Dermis blood vessel endothelial cell (primary cell): ENCODE data around the gene COX20. TPM values are rescaled to one million over a fixed set of nuclear protein-coding genes. Genes with fewer than 3 reads are reported as not detected.
"Not testable (repeated sequence)": the region's sequence is repeated elsewhere in the genome, so short reads cannot be mapped to it uniquely, and the experiment has no call there.

Source experiments
- DNase-seq: peaks from one replicate; pipeline ENCODE4 v3.0.0; 2010
- total RNA-seq: library from RNA; depleted of rRNA; stranded (reverse); fragments of >200 nt; gene quantifications from 2 replicates; pipeline ENCODE4 v1.2.3, GENCODE V29; 2014

COX20 gene, protein sequence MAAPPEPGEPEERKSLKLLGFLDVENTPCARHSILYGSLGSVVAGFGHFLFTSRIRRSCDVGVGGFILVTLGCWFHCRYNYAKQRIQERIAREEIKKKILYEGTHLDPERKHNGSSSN
- total RNA-seq, result 16.8 and 33.0 TPM in 2 replicates

DNA sequence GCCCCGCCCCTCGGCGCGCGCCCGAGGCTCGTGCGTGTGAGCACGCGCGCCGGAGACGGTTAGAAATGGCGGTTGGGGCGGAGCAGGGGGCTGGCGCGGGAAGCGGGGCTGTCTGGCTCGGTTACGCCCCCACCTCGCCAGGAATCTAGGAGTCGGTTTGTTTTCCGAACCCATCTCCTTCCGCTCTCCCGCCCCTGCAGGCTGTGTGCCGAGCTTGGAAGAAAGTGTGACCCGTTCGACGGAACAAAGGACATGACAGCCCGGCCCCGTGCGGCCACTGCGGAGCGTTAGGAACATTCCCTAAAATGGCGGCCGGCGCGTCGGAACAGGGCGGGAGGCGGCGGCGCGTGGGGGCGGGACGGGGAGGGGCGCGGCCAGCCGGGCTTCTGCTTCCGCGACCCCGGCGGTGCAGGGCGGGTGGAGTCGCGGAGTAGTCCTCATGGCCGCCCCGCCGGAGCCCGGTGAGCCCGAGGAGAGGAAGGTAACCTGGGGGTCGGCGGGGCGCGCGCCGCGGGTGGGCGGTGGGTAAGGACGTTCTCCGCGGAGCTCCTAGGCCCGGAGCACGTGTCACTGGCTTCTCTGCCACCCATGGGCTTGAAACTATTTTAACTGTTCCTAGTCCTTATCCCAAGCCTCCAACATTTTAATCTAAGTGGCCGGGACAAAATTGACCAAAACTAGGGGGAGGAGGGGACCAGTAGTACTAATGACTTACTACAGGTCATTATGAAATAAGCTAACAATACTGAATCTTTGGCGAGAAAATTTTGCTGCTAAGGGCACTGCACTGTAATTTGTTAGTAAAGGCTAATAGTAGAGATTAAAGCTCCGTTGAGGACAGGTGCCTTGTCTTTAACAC lies at the start of gene COX20:
Gene COX20, plus strand, starts transcription at position 383 of the 859 bp plus-strand sequence. Its CDS starts 57 bp downstream, at position 440.
- peak; percentile 95 for DNase-seq

DNA sequence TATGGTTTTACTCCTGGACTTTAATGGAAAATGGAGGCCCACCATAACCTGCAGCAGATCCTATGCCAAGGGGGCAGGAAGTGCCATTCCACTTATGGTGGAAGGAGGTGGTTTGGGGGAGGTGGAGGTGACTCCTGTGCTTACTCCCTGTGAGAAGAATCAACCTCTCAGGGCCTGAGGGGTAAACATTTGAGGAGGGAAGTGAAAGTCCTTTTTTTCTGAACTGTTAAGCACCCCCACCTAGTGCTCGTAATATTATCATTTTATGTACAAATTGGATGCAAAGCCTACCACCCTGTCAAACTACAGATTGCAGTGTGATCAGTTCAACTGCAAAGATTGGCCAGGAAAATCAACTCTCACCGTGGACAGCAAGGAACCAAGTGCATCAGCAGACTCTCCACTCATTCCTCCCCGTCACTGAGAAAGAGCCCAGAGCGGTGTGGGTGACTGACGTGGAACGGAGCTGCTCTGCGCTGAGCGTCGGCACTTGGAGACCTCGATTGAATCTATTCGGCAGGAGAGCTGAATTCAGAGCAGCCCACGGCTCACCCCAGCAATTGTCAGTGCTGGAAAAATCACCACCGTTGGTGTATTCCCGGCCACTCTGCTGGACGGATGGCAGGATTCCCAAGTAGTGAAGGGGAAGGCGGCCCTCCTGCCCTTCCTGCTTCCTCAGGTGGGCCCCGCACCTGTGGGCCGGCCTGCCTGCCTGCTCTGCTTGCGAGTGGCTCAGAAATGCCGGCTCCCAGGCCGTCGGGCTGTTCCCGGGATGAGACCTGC lies 46.8 kb upstream of the COX20 start:
- DNase-seq, result no peak

DNA sequence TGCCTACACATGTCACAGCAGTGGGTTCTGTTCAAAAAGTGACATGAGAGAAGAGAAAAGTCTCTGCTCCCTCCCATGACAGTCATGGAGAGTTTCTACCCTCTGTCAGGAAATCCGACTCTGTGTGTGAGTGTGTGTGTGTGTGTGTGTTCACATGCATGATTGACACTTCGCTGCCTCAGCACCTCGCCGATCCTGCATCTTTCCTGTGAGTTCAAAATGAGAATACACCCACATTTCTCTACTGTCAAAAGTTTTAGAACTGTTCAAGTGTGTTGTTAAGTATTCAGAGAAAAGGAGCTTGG lies 46.2 kb upstream of the COX20 start:
- DNase-seq, result no peak

DNA sequence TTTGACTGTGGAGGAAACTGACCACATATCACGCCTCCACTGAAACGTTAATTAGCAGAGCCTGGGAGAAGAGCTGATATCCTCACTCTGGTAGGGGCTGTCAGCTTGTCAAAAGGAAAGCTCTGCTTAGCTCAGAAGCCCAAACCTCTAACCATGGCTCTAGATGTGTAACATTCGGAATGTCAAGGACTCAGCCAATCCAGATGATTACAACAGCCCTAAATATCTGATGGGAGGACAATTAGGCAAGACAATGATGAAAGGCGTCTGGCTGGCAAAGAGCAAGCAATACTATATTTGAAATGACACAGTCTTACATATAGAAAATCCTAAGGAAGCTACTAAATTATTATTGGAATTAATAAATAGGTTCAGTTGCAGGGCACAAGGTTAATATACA lies 45.7 kb upstream of the COX20 start:
- DNase-seq, result no peak

DNA sequence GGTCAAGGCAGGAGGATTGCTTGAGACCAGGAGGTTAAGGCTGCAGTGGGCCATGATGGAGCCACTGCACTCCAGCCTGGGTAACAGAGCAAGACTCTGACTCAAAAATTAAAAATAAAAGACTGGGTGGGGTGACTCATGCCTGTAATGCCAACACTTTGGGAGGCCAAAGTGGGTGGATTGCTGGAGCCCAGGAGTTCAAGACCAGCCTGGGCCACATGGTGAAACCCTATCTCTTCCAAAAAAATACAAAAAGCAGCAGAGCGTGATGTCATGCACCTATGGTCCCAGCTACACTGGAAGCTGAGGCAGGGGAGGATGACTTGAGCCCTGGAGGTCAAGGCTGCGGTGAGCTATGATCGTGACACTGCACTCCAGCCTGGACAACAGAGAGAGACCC lies 44.4 kb upstream of the COX20 start:
- no peak for DNase-seq

DNA sequence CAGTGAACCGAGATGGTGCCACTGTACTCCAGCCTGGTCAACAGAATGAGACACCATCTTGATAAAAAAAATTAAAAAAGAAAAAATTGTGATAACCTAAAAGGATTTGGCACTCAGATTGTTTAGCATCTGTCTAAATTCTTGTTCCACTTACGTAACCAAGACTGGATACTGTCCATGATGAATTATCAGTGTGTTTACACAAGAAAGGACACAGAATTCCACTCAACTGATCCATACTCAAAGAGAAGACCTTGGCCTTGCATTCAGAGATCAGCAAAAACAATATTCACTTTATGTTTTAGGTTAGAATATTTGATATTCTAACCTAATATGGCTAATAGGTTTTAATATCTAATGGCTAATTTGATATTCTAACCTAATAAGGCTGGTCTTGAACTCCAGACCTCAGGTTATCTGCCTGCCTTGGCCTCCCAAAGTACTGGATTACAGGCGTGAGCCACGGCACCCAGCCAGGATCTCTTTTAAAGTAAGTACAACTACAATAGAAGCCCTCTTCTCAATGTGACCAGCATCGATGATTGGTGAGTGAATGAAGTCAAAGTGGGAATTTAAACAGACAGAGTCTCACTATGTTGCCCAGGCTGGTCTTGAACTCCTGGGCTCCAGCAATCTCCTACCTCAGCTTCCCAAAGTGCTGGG lies 43.1 kb upstream of the COX20 start:
- DNase-seq, result no peak

DNA sequence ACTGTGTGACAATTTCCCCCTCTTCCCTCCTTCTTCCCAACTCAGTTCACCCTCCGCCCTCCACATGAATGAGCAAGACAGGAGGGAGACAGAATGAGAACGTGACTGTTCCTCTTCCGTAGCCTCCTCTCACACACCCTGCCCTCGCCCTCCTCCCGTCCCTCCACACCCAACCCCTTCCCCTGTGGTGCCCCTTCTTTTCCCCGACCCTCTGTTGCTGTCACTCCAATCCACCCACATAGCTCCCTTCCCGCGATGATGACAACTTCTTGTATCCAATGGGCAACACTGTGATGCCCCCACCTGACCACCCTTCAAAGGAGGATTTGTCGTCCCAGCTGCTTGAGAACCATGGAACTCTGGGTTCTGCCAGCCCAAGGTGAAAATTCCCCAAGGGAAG lies 41.4 kb upstream of the COX20 start:
- no peak for DNase-seq

DNA sequence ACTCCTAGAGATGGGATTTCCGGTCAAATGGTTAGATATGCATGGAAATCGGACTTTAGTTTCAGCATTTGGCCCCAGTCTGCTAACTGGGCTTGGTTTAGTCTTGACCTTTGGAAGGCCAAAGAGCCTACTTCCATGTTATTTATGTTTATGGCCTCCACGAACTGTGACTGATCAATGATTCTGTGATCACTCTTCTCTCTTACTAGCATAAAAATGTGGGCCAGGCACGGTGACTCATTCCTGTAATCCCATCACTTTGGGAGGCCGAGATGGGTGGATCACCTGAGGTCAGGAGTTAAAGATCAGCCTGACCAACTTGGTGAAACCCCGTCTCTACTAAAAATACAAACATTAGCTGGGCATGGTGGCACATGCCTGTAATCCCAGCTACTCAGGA lies 40.9 kb upstream of the COX20 start:
- not testable (repeated sequence) for DNase-seq

DNA sequence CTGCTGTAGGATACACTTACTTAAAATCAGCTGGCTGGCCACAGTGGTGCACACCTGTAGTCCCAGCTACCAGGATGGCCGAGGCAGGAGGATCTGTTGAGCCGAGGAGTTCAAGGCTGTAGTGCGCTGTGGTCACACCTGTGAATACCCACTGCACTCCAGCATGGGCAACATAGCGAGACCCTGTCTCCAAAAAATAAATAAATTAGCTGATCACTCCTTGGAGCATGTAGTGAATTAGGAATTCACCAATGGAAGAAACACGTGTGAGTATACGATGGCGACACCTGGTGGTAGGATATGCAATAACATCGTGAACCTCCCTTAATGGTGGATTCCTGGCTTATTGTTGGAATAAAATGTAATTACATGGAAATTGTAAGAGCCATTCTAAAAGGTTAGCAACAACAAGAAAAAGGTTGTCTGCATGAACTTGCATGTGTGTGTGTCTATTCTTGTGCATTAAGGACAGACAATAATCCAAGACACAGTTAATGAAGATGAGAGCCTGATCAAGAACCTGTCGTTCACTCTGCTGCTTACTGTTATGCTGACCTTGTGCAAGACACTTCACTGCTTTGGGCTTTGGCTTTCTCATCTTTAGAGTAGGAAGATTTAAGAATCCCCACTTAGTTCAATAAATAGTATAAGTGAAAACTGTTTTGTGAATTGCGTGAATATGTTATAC lies 38.6 kb upstream of the COX20 start:
- peak; percentile 88 for DNase-seq

DNA sequence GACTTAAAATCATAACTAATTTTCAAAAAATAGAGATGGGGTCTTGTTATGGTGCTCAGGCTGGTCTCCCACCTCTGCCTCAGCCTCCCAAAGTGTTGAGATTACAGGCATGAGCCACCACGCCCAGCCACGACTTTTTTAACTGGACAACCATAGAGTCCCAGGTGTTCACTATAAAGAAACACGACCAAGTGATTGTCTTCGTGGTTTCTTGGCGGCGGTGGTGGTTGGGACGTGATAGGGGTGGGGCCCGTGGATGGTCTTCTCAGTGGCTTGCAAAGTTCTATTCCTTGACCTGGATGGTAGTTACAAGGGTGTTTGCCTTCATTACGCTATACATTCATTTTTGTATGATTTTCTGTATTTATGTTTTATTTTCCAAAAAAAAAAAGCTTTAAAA lies 34.6 kb upstream of the COX20 start:
- DNase-seq, result no peak

DNA sequence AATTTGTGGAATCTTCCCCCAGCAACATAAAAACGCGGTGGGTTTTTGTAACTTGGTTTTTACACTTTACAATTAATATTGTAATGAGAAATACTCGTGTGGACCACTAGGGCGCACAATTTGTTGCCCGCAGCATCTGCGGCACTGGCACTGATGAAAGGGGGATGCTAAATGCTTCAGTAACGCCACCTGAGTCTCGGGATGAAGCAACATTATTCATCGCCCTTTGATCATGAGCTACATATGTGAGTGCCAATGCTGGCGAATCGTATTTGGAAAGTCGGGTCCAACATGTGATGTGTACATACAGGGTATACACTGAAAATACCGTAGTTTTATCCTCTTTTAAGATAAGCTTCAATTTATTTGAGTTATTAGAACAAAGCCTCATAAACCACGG lies 34.2 kb upstream of the COX20 start:
- DNase-seq, result peak; percentile 73

DNA sequence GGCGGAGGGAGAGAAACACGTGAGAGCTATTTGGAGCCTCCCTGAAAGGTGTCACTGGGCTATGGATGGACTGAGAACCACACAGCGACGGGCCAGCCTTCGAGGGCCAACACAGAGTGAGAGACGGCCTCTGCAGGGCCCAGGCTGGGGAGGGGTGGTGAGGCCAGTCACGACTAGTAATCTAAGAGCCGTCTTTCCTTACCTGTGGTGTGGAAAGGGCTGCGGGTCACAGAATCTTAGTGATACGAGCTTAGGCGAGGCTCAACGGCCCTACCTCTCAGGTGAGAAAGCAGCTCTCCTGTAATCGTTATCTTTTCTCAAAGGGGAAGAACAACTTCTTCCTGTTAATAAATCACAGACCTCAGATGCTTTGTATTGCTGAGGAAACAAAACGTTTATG lies 33.4 kb upstream of the COX20 start:
- no peak for DNase-seq

DNA sequence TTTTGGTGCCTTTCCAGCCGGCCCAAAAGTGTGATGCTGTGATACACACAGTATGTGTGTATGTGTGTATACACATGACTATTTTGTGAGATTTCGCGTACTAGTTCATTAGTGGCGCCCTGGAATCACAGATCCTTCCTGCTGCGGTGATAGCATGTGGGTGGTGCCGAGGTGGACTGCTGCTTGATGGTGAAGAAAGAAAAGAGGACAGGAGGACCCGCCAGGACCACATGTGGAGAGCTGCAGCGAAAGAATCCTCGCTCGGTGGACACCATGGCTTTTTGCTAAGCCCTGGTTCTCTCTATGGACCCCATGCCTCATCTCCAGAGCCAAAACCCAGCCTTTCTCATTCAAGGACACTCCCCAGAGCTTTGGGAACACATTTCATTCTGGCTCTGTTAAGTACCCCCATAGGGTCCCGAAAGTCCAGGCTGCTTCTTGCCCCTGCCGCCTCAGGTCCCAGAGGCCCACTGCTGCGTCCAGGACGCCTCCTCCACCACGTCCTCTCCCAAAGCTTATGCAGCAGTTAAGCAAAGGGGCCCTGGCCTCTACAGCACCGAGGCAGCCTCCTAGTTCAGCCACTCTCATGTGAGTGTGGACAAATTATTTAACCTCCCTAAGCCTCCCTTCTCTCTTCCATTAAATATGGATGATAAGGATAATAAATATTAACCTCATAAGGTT lies 32.8 kb upstream of the COX20 start:
- DNase-seq, result no peak

DNA sequence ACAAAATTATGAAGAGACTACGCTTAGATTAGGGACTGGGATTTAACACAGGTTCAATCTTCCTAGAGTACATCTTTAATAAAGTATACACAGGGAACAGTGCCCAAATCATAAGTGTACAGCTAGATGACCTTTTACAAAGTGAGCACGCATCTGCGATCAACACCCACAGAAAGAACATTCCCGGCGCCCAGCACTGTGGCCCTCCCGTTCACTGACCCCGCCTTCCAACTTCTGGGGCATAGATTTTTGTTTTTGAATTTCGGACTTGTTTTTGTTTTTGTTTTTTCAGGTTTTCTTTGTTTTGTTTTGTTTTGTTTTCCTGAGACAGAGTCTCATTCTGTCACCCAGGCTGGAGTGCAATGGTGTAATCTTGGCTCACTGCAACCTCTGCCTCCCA lies 30.6 kb upstream of the COX20 start:
- no peak for DNase-seq

DNA sequence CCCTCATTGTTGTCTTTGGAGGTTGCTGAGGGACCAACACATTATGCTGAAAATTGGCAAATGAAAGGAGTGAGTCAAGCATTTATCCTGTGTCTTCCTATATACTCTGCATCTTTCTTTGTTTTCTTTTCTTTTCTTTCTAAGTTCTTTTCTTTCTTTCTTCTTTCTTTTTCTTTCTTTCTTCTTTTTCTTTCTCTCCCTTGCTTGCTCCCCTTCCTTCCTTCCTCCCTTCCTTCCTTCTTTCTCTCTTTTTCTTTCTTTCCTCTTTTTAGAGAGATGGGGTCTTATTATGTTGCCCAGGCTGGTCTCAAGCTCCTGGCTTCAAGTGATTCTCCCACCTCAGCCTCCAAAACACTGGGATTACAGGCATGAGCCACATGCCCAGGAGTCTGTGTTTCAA lies 28.3 kb upstream of the COX20 start:
- DNase-seq, result no peak

DNA sequence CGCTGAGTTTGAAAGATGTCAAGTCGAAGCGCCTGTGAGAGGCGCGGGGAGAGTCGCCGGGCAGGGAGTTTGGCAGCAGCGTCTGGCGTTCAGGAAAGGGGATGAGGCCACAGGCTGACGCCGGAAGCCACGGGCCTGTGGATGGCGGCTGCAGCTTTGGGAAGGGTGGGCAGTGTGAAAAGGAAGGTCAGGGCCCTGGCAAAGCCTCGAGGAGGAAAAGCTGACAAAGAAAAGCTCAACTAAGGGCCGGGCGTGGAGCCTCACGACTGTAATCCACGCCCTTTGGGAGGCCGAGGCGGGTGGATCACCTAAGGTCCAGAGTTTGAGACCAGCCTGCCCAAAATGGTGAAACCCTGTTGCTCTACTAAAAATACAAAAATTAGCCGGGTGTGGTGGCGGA lies 25.2 kb upstream of the COX20 start:
- DNase-seq, result no peak

DNA sequence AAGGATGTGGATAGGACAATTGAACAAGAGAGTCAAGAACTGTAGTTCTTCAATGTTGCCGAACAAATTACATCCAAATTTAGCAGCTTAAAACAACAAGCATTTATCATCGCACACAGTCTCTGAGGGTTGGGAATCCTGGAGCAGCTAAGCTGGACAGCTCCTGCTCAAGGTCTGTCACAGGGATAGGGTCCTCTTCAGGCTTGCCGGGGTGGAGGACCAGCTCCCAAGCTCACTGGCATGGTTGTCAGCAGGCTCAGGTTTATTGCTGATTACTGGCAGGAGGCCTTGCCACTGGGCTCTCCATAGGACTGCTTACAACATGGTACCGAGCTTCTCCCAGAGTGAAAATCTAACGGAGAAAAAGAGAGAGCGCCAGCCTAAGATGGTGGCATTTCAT lies 22.1 kb upstream of the COX20 start:
- no peak for DNase-seq

DNA sequence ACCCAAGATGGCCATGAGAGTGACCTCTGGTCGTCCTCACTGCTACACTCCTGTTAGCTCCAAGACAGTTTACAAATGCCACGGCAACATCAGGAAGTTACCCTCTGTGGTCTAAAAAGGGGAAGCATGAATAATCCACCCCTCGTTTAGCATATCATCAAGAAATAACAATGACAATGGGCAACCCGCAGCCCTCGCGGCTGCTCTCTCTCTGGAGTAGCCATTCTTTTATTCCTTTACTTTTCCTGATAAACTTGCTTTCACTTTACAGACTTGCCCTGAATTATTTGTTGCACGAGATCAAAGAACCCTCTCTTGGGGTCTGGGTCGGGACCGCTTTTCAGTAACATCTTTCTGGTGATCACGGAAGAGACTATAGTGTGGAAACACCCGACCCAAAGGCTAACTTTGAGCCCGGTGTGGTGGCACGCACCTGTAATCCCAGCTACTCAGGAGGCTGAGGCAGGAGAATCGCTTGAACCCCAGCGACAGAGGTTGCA lies 19.8 kb upstream of the COX20 start:
- DNase-seq, result peak; percentile 22

DNA sequence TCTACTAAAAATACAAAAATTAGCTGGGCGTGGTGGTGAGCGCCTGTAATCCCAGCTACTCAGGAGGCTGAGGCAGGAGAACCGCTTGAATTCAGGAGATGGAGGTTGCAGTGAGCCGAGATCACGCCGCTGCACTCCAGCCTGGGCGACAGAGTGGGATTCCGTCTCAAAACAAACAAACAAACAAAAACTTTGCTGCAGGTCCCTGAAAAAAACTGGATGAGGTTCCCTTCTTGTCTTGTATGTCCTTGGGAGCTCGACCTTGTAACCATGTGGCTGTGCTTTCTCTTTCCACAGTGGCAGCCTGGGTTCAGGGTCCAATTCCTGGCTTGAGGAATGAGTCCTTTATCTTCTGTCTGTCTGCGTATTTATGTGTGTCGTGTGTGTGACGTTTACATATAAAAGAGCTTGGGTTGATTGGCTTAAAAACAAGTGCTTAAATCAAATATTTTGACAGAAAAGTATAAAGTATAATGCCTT lies 18.0 kb upstream of the COX20 start:
- DNase-seq, result no peak

DNA sequence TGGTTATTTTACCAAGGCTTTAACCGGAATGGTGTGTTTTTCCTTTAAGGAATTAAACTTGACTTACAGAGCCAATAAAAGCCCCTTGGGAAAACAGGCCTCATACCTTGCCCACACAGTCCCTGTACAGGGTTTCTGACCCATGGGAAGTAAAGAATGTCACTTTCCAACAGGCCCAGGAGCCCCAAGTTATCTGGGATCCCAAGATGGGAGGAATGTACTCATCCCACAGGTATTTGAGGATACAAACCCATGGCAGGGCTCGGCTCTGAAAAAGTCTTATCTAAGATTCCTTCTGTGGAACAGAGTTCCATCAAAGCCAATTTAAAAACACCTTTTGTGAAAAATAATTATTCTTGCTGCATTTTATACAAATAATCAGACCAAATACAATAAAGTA lies 15.3 kb upstream of the COX20 start:
- DNase-seq, result no peak

DNA sequence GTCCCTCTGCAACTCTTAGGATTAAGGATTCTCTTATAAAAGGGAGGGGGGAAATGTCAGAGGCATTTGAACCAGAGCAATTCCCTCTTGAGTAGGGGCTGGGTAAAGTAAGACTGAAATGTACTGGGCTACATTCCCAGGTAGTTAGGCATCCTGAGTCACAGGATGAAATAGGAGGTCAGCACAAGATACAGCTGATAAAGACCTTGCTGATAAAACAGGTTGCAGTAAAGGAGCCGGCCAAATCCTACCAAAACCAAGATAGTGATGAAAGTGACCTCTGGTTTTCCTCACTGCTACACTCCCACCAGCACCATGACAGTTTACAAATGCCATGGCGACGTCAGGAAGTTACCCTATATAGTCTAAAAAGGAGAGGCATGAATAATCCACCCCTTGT lies 14.3 kb upstream of the COX20 start:
- no peak for DNase-seq

DNA sequence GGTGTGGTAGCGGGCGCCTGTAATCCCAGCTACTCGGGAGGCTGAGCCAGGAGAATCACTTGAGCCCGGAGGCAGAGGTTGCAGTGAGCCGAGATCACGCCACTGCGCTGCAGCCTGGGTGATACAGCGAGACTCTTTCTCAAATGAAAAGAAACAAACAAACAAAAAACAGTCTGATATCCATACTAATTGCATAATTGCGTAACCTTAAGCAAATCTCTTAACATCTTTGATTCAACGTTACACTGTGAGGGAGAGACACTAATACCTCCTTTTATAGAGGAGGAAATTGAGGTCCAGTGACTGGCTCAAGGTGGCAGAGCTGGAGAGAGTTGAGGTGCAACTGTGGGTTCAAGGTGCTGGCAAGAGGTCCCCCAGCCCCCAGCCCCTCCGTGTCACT lies 12.6 kb upstream of the COX20 start:
- no peak for DNase-seq
